ENCODE data around the gene MAFB.

MAFB gene

DNA sequence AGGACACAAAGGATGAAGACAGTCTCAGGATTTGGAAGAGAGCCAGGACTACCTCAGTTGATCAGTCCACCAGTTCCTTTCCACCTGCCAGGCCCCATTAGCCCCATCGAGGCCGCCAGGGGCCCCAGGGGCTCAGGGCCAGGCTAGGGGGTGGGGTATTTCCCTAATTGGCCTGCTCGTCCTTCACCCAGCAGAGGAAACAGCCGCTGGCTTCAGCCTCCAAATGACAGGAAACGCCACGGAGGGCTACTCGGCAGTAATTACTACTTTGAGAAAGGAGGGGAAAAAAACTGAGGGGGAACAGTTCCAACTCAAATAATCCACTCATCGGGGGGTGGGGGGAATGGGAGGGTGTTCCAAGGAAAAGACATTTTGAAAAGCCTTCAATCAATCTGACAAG lies 42.7 kb downstream of the MAFB start:
- no peak overlapping the region for H3K4me3 ChIP-seq (ENCODE audit: low read depth, low read length)
- TF ChIP-seq, protein P1, sequence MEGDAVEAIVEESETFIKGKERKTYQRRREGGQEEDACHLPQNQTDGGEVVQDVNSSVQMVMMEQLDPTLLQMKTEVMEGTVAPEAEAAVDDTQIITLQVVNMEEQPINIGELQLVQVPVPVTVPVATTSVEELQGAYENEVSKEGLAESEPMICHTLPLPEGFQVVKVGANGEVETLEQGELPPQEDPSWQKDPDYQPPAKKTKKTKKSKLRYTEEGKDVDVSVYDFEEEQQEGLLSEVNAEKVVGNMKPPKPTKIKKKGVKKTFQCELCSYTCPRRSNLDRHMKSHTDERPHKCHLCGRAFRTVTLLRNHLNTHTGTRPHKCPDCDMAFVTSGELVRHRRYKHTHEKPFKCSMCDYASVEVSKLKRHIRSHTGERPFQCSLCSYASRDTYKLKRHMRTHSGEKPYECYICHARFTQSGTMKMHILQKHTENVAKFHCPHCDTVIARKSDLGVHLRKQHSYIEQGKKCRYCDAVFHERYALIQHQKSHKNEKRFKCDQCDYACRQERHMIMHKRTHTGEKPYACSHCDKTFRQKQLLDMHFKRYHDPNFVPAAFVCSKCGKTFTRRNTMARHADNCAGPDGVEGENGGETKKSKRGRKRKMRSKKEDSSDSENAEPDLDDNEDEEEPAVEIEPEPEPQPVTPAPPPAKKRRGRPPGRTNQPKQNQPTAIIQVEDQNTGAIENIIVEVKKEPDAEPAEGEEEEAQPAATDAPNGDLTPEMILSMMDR (IDR thresholded peaks at IDR 0.05; ENCODE audit: control insufficient read depth, extremely low read depth, insufficient read depth): no peak
- DNase-seq (ENCODE audit: low read depth): no peak

DNA sequence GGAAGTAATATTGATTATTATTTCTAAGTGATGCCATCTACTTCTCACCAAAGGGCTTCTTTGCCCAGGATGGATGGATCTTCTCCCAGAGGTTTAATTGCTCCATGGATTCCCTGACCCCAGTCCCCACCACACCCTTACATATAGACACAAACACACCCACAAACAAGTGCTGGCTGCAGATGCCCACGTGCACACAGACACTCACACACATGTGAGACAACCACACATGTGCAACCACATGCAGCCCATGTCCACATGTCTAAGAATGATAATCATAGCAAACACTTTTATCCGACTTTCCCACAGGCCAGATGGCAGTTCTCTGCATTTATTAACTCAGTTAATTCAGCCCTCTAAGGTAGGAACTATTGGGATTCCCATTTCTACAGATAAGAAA lies 44.2 kb downstream of the MAFB start:
- no peak overlapping the region for H3K4me3 ChIP-seq (ENCODE audit: low read depth, low read length)
- no peak for DNase-seq (ENCODE audit: low read depth)
- TF ChIP-seq, protein P1 (IDR thresholded peaks at IDR 0.05; ENCODE audit: control insufficient read depth, extremely low read depth, insufficient read depth): no peak

DNA sequence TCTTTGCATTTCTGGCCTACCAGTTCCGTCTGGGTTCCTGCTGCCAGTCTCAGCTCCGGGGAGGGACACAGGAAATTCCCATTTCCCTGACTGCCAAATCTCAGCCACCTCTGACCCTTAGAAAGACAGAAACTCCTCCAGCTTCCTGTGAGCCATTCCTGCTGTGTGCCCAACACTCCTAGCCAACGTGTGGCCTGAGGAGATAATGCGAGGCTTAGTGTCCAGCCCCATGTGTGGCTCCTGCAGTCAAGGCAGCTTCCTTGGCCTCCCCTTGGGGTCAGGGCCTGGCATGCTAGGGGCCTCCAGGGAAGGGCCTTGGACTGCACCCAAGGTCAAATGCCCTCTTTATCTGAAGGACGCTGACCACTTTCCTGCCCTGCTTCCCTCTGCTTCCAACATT lies 45.1 kb downstream of the MAFB start:
- H3K4me3 ChIP-seq (ENCODE audit: low read depth, low read length): no peak overlapping the region
- TF ChIP-seq, protein P1 (IDR thresholded peaks at IDR 0.05; ENCODE audit: control insufficient read depth, extremely low read depth, insufficient read depth): no peak
- DNase-seq (ENCODE audit: low read depth): no peak

DNA sequence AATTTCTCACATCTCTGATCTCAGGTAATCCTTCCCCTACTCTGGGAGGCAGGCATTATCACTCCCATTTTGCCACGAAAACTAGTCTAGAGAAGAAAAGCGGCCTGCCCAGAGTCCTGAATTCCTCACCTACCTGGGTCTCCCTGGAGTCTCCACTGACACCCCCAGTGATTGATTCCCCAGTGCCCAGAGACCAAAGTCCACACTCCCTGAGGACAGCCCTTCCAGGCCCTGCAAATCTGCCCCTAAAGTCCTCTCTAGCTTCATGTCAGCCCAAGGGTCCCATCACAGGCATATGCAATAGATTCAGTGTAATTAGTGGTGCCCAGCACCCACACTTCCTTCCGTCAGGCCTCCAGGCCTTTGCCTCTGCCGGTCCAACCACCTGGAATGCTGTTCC lies 47.2 kb downstream of the MAFB start:
- H3K4me3 ChIP-seq (ENCODE audit: low read depth, low read length): no peak overlapping the region
- DNase-seq (ENCODE audit: low read depth): no peak

DNA sequence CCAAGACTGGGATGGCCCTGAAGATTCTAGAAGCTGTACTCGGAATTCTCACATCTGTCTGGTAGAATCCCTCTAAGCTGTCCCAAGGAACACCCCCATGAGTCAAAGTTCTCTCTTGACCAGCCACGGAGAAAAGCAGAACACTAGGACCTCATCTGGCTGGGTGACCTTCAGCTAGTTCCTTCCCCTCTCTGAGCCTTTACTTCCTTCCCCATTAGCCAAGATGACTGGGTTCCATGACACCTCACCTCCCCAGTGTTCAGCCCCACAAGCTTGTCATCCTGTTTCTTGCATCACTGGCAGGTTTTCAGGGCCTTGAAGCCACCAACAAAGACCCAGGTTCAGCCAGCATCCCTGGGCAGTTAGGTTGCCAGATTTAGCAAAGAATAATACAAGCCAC lies 47.8 kb downstream of the MAFB start:
- TF ChIP-seq, protein P1 (IDR thresholded peaks at IDR 0.05; ENCODE audit: control insufficient read depth, extremely low read depth, insufficient read depth): no peak
- H3K4me3 ChIP-seq (ENCODE audit: low read depth, low read length): no peak overlapping the region
- DNase-seq (ENCODE audit: low read depth): no peak

More for the DNA sequence above, 47.2 kb downstream of the MAFB start:
- TF ChIP-seq, protein P1 (IDR thresholded peaks at IDR 0.05; ENCODE audit: control insufficient read depth, extremely low read depth, insufficient read depth): no peak

DNA sequence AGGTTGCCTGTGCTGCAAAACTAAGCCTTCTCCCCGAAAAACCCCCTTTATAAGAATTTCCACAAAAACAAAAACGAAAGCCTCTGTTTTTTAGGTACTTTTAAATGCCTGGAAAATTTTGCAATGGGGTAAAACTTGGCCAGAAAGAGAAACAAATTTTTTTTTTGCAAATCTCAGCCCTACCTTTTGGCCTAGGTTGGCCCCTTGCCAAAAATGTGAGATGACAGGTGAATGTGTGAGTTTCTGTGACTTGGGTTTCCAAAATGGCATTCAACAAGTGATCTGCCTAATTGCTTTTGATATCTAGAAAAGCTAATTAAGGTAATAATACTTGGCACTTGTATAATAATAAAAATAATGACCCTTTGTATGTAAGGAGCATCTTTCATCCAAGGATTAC lies 48.4 kb downstream of the MAFB start:
- no peak overlapping the region for H3K4me3 ChIP-seq (ENCODE audit: low read depth, low read length)
- TF ChIP-seq, protein P1 (IDR thresholded peaks at IDR 0.05; ENCODE audit: control insufficient read depth, extremely low read depth, insufficient read depth): no peak
- DNase-seq (ENCODE audit: low read depth): no peak

DNA sequence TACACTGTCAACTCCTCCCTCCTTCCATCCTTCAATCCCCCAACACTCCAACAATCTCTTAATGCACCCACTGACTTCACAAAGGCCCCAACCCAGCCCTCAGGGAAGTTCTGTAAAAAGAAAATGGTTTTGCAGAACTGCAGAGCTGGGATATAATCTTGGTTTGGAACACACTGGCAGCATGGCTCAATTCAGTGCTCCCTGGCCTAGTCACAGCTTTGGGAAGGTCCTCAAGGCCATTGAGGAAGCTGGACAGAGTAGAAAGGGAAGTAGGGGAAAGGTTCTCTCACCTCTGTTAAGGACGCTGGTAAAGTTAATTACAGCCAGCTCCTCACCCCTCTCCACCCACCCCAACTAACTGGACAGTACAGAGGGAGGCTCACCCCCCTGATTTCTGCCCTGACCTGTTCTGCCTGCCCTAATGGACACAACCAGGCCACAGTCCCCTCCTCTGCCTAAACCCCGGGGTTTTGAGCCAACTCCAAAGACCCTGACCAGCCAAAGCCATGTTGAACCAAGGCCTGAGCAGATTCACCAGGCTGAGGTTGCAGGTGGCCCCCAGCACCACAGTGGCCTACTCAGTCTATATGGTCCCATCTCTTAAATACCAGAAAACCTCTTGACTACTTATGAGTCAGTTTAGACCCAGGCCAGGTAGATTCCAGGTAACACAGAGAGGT lies 49.2 kb downstream of the MAFB start:
- DNase-seq (ENCODE audit: low read depth): no peak
- H3K4me3 ChIP-seq (ENCODE audit: low read depth, low read length): no peak overlapping the region
- TF ChIP-seq, protein P1 (IDR thresholded peaks at IDR 0.05; ENCODE audit: control insufficient read depth, extremely low read depth, insufficient read depth): no peak

Data from LNCaP clone FGC (cell line).